Measurements from ENCODE around the gene NCF4.

GRCh38 chr22:36922711-36923110, 61.9 kb downstream of the NCF4 start:
- no peak for TF ChIP-seq CTCF (IDR thresholded peaks at IDR 0.05)
- TF ChIP-seq SIN3A (IDR thresholded peaks at IDR 0.05; ENCODE audit: borderline replicate concordance, insufficient read depth, low read depth, low read length): no peak
- TF ChIP-seq, protein P1, sequence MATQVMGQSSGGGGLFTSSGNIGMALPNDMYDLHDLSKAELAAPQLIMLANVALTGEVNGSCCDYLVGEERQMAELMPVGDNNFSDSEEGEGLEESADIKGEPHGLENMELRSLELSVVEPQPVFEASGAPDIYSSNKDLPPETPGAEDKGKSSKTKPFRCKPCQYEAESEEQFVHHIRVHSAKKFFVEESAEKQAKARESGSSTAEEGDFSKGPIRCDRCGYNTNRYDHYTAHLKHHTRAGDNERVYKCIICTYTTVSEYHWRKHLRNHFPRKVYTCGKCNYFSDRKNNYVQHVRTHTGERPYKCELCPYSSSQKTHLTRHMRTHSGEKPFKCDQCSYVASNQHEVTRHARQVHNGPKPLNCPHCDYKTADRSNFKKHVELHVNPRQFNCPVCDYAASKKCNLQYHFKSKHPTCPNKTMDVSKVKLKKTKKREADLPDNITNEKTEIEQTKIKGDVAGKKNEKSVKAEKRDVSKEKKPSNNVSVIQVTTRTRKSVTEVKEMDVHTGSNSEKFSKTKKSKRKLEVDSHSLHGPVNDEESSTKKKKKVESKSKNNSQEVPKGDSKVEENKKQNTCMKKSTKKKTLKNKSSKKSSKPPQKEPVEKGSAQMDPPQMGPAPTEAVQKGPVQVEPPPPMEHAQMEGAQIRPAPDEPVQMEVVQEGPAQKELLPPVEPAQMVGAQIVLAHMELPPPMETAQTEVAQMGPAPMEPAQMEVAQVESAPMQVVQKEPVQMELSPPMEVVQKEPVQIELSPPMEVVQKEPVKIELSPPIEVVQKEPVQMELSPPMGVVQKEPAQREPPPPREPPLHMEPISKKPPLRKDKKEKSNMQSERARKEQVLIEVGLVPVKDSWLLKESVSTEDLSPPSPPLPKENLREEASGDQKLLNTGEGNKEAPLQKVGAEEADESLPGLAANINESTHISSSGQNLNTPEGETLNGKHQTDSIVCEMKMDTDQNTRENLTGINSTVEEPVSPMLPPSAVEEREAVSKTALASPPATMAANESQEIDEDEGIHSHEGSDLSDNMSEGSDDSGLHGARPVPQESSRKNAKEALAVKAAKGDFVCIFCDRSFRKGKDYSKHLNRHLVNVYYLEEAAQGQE (IDR thresholded peaks at IDR 0.05; ENCODE audit: insufficient read depth in 1 of 2, low read depth in 2 of 2, low read length in 1 of 2): no peak
- no peak for TF ChIP-seq POLR2AphosphoS5 (IDR thresholded peaks at IDR 0.05; ENCODE audit: low read depth, low read length)
- no peak for TF ChIP-seq TCF7L2 (IDR thresholded peaks at IDR 0.05; ENCODE audit: low read depth, low read length)

All from Panc1 (cell line).